BE2C (cell line): Measurements from ENCODE around the gene FBXW8.

Experiments used
- DNase-seq: peaks from one replicate; pipeline ENCODE4 v3.0.0-alpha.2; 2020
- H3K27me3 ChIP-seq: fragments of 250-450 bp; sonication (Bioruptor Pico); 2 replicates; pipeline ENCODE4 v1.5.1; 2020; ENCODE audit warnings: mild to moderate bottlenecking
- H3K36me3 ChIP-seq: fragments of 250-450 bp; sonication (Bioruptor Pico); 2 replicates; pipeline ENCODE4 v1.5.1; 2020; ENCODE audit warnings: mild to moderate bottlenecking
- H3K4me1 ChIP-seq: fragments of 250-450 bp; sonication (Bioruptor Pico); 2 replicates; pipeline ENCODE4 v1.5.1; 2020
- H3K4me3 ChIP-seq: 2 replicates; pipeline ENCODE4 v1.5.1; 2011; ENCODE audit warnings: low read depth, low read length
- H3K9me3 ChIP-seq: fragments of 250-450 bp; sonication (Bioruptor Pico); 2 replicates; pipeline ENCODE4 v1.5.1; 2020
- CTCF ChIP-seq: IDR thresholded peaks from 2 replicates; pipeline ENCODE4 v1.5.1; 2012; ENCODE audit warnings: mild to moderate bottlenecking, low read depth, low read length

FBXW8 gene

GRCh38 chr12:117007577-117007976 is 96.8 kb downstream of the FBXW8 start:
- H3K4me1 ChIP-seq: peaks cover 3% of the 10 kb centered on the region
- H3K36me3 ChIP-seq: peaks cover 68% of the 10 kb centered on the region
- no peak for TF ChIP-seq CTCF

DNA sequence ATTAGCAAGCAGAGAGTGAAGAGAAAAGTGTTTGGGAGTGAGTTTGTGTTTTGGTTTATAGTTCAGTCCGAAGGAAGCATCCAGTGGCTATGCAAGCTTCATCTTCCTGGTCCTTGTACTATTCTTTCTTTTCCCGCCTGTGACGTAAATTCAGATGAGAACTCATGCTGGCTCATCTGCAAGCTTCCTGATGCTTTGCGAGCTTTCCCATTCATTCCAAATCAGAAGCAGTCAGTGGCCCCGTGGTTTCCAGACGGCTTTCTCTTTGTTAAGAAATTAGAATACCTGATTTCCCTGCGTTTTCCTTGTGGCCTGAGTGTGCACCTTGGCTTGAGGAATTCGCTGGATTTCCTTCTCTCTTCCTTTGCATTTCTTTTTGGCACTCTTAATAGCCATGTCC is 99.0 kb downstream of the FBXW8 start:
- H3K36me3 ChIP-seq: peaks cover 63% of the 10 kb centered on the region
- no peak for DNase-seq
- TF ChIP-seq CTCF: no peak
- no peaks in the 10 kb centered on the region for H3K9me3 ChIP-seq
- no peaks in the 10 kb centered on the region for H3K27me3 ChIP-seq
- peaks cover 3% of the 10 kb centered on the region for H3K4me1 ChIP-seq
- H3K4me3 ChIP-seq: no peak overlapping the region

More at GRCh38 chr12:117007577-117007976, 96.8 kb downstream of the FBXW8 start:
- DNase-seq: no peak
- no peaks in the 10 kb centered on the region for H3K9me3 ChIP-seq
- H3K27me3 ChIP-seq: no peaks in the 10 kb centered on the region
- no peak overlapping the region for H3K4me3 ChIP-seq

DNA sequence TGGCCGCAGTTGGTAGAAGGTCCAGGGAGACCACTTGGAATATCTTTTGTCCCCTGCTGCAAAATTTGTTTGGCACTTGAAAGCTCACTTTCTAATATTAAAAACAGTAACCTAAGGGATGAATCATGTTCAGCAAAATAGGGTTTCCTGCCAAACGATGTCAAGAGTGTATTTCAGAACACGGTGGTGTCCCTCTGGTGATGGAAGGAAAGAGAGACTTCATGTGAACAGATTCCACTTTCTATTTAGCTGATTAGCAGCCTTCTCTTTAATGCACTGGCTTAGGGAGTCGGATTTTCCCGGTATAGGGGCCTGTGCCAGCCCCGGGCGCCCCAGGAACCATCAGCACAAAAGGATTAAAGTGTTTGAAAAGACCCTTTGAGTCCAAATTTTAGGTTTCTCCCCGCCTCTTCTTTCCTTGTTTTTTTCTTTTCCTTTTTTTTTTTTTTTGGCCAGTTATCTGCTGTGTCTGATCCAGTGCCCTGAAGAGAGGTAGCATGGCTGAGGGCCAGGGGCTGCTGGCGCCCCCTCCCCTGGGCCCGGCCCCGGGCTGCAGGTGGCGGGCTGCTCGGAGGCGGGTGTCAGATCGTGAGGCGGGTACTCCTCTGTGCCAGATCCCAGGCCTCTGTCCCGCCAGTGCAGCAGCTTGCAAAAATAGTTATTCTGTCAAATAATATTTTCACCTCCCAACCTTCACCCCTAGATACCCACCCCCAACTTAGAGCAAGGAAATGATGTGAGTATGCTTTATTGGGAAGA is 100.1 kb downstream of the FBXW8 start:
- no peak for DNase-seq
- Histone ChIP-seq H3K27me3 (no peaks in the 10 kb centered on the region), H3K9me3 (no peaks in the 10 kb centered on the region), H3K4me1 (no peaks in the 10 kb centered on the region; the same call in 1 of the 2 replicates), H3K36me3 (peaks cover 62% of the 10 kb centered on the region), H3K4me3 (no peak overlapping the region)
- TF ChIP-seq CTCF: no peak

DNA sequence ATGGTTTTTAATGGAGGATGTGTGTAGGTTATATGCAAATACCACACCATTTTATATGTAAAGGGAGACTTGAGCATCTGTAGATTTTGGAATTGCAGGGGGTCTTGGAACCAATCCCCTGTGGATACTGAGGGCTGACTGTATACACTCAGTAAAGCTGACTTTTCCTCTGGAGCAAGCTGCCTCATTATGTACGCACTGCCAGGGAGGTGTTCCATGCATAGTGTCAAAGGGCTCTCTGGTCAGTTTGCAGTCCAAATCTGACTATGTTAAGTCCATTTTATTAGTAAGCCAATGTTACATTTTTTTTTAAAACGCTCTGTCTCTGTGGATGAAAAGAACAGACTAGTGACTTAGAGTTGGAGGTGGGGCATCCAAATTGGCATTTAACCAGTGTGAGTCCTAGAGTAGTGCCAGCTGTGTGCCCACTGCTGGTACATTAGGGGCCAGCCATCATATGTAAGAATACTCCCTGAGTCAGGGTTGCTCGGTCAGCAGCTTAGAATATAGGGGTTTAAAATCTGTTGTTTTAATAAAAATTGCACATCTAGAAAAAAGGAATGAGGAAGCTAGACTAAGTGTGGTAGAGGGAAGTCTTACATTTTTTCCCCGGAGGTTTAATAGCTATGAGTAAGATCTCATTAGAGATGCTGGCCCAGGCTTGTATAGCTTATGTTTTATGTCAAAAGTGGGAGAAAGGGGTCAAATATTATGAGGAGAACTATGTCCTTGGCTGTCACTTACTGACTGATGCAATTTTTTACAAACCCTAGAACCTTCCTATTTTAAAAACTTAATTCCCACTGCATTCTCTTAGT is 101.4 kb downstream of the FBXW8 start:
- Histone ChIP-seq H3K4me3 (no peak overlapping the region), H3K27me3 (no peaks in the 10 kb centered on the region), H3K36me3 (peaks cover 56% of the 10 kb centered on the region), H3K9me3 (no peaks in the 10 kb centered on the region), H3K4me1 (no peaks in the 10 kb centered on the region)
- DNase-seq: no peak
- no peak for TF ChIP-seq CTCF

GRCh38 chr12:117013726-117014125 is 103.0 kb downstream of the FBXW8 start:
- H3K36me3 ChIP-seq: peaks cover 45% of the 10 kb centered on the region
- no peaks in the 10 kb centered on the region for H3K27me3 ChIP-seq
- H3K9me3 ChIP-seq: no peaks in the 10 kb centered on the region

More at GRCh38 chr12:117013726-117014125, 103.0 kb downstream of the FBXW8 start:
- TF ChIP-seq CTCF: no peak
- Histone ChIP-seq H3K4me3 (no peak overlapping the region), H3K4me1 (no peaks in the 10 kb centered on the region)
- DNase-seq: no peak
